ENCODE data around the gene GPC2.
"Not testable (repeated sequence)": the region's sequence is repeated elsewhere in the genome, so short reads cannot be mapped to it uniquely, and the experiment has no call there.

DNA sequence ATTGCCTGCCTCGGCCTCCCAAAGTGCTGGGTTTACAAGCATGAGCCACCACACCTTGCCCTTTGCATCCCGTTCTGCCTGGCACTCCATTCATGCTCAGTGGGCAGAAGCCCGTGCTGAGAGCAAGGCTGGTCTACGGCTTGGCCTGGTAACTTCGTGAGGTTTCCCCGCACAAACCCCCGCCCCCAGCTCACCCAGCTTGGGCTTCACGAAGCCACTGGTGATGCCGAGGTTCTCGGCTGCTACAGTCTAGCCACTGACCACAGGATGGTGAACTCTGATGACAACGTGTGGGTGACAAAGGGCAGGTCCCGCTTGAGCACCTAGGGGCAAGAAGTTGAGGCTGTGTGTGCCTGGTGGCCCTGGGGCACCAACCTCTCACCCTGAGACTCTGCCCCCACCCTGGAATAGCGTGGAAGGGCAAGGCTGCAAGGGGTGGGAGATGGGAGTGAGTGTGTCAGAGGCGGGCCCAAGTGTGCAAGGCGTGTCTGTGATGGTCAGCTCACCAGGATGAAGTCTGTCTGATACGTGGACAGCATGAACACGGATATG is 46.3 kb upstream of the GPC2 start:
- not testable (repeated sequence) for TF ChIP-seq EZH2 (IDR thresholded peaks at IDR 0.05; ENCODE audit: insufficient read depth, poor library complexity, severe bottlenecking); EZH2phosphoT487 (IDR thresholded peaks at IDR 0.05; ENCODE audit: insufficient read depth, low read depth)

Data from GM23248 (cell line).